Psoas muscle (tissue), 8 donors: ENCODE data around the gene CD6. TPM values are rescaled to one million over a fixed set of nuclear protein-coding genes. Genes with fewer than 3 reads are reported as not detected.

Source experiments
- ATAC-seq, 4 donors: fragments of 200-7000 bp; cut with Tn5 transposase; one replicate each; pipeline ENCODE4 v1.9.1; 2020; ENCODE audit warnings: moderate library complexity in 3 of 4, mild to moderate bottlenecking in 2 of 4
- DNase-seq, 2 donors: peaks; one replicate each; pipeline ENCODE4 v3.0.0-alpha.2; 2020
- H3K27ac ChIP-seq: fragments of 200-600 bp; one replicate; pipeline ENCODE4 v1.8.0; 2022
- H3K27me3 ChIP-seq, 3 donors: fragments of 200-600 bp in 1 of 3; one replicate each; pipeline versions ENCODE4 v1.6.1 to v1.8.0; 2013 to 2022; ENCODE audit warnings: low read length in 2 of 3, mild to moderate bottlenecking in 2 of 3, moderate library complexity in 1 of 3; ENCODE audit not compliant: insufficient read depth in 3 of 3
- H3K36me3 ChIP-seq, 2 donors: fragments of 200-600 bp in 1 of 2; one replicate each; pipeline versions ENCODE4 v1.6.1 to v1.8.0; 2013 to 2022; ENCODE audit warnings: low read depth in 1 of 2, mild to moderate bottlenecking in 1 of 2, moderate library complexity in 1 of 2; ENCODE audit not compliant: insufficient read depth in 1 of 2
- H3K4me1 ChIP-seq: fragments of 200-600 bp; one replicate; pipeline ENCODE4 v1.8.0; 2022
- H3K4me3 ChIP-seq: fragments of 200-600 bp; one replicate; pipeline ENCODE4 v1.8.0; 2022; ENCODE audit warnings: mild to moderate bottlenecking
- H3K9me3 ChIP-seq: fragments of 200-600 bp; one replicate; pipeline ENCODE4 v1.8.0; 2022
- CTCF ChIP-seq: fragments of 200-600 bp; IDR thresholded peaks from one replicate; pipeline ENCODE4 v1.8.0; 2022; ENCODE audit warnings: antibody characterized with exemption
- WGBS, 3 donors: extraction: QIAGEN DNeasy Blood & Tissue Kit; methylation state at CpG; one replicate each; pipeline versions ENCODE4 v1.1.6 to v1.1.7; 2013; 5-methylcytosine and 5-hydroxymethylcytosine counted together
- intact Hi-C, 2 donors: fragments of 100-400 bp; cut with DNase I; formaldehyde crosslinking; loops; one replicate each; pipeline versions ENCODE4 v1.11.0 to v1.14.2; 2022
- polyA plus RNA-seq, 3 donors: library from polyadenylated mRNA; stranded (reverse); fragments of 200-250 nt; gene quantifications; one replicate each; pipeline ENCODE4 v1.2.3, GENCODE V29; 2013
- total RNA-seq, 4 donors: library from RNA; stranded (reverse); fragmentation: NEBNext Ultra II Directional in 2 of 4; extraction: Animal tissue kit (Norgen Biotek cat#: 25700) in 2 of 4; gene quantifications; one replicate each; pipeline versions ENCODE4 v1.2.1 to v1.2.4, GENCODE V29; 2021 to 2023
- donor health status: healthy with polysubstance abuse.
- donor health status: DM: no; HTN: no; CAD: no; lungs with moderate emphysema.
- donor health status: Bipolar disorder and iron deficiency.
- donor health status: healthy.
- donor health status: DM: yes; HTN: yes; CAD: no.
- donor health status: DM: no; HTN: no; CAD: no.
- donor health status: DM: no; HTN: no; CAD: no.
- donor health status: DM: yes; HTN: yes; CAD: no.

The CD6 gene
- total and polyA plus RNA-seq, 7 donors: 0.05 to 0.74 (median 0.43) TPM

GRCh38 chr11:61034111-61034510, 62.6 kb downstream of the CD6 start:
- no peaks in the 10 kb centered on the region for H3K9me3 ChIP-seq
- no peak overlapping the region for H3K4me3 ChIP-seq
- H3K4me1 ChIP-seq: no peaks in the 10 kb centered on the region
- no peak for TF ChIP-seq CTCF
- no peak for DNase-seq
- ATAC-seq: no peak
- H3K36me3 ChIP-seq: no peaks in the 10 kb centered on the region
- no peak overlapping the region for H3K27ac ChIP-seq
- intact Hi-C loops: no loop called here
- 74 to 83% (median 75%) methylated on average over 4 of the region's 4 CpGs for WGBS, 3 donors
- no peaks in the 10 kb centered on the region for H3K27me3 ChIP-seq

GRCh38 chr11:61034704-61035525, 63.4 kb downstream of the CD6 start:
- ATAC-seq (no peak), DNase-seq (no peak)
- H3K36me3 ChIP-seq: no peaks in the 10 kb centered on the region
- H3K27me3 ChIP-seq: no peaks in the 10 kb centered on the region
- no peaks in the 10 kb centered on the region for H3K4me1 ChIP-seq
- H3K9me3 ChIP-seq: no peaks in the 10 kb centered on the region
- intact Hi-C loops: no loop called here
- H3K4me3 ChIP-seq: no peak overlapping the region
- H3K27ac ChIP-seq: no peak overlapping the region
- no peak for TF ChIP-seq CTCF
- WGBS, 3 donors: 85 to 89% (median 86%) methylated on average over 15 of the region's 15 CpGs

GRCh38 chr11:61035526-61035835, 64.0 kb downstream of the CD6 start:
- TF ChIP-seq CTCF: no peak
- no peaks in the 10 kb centered on the region for H3K9me3 ChIP-seq
- 89 to 93% (median 90%) methylated on average over 10 of the region's 10 CpGs for WGBS, 3 donors
- H3K4me1 ChIP-seq: no peaks in the 10 kb centered on the region
- ATAC-seq: no peak
- H3K27me3 ChIP-seq: no peaks in the 10 kb centered on the region
- H3K36me3 ChIP-seq: no peaks in the 10 kb centered on the region
- DNase-seq: no peak
- intact Hi-C loops: no loop called here
- no peak overlapping the region for H3K4me3 ChIP-seq
- no peak overlapping the region for H3K27ac ChIP-seq

- Histone ChIP-seq H3K36me3 (no peaks in the 10 kb centered on the region), H3K27ac (no peak overlapping the region), H3K27me3 (no peaks in the 10 kb centered on the region), H3K4me1 (no peaks in the 10 kb centered on the region), H3K4me3 (no peak overlapping the region), H3K9me3 (no peaks in the 10 kb centered on the region)
- DNase-seq (no peak), ATAC-seq (no peak)
- 58 to 61% (median 60%) methylated on average over 5 of the region's 5 CpGs for WGBS, 3 donors
- TF ChIP-seq CTCF: no peak
- intact Hi-C loops: no loop called here
Measured at GRCh38 chr11:61037441-61038093, 66.1 kb downstream of the CD6 start.
